HUES6 (cell line): ENCODE data around the gene PRSS2.

ENCODE experiments used
- H3K27ac ChIP-seq: 2 replicates; pipeline ENCODE4 v1.7.0; 2013; ENCODE audit warnings: low read depth, mild to moderate bottlenecking, low read length, inconsistent platforms
- H3K27me3 ChIP-seq: 2 replicates; pipeline ENCODE4 v1.6.1; 2013; ENCODE audit warnings: low read length; ENCODE audit not compliant: control insufficient read depth, insufficient read depth
- H3K36me3 ChIP-seq: 2 replicates; pipeline ENCODE4 v1.6.1; 2013; ENCODE audit warnings: low read length; ENCODE audit not compliant: control insufficient read depth, insufficient read depth
- H3K4me1 ChIP-seq: 2 replicates; pipeline ENCODE4 v1.6.1; 2013; ENCODE audit warnings: low read length; ENCODE audit not compliant: control insufficient read depth, insufficient read depth
- H3K4me3 ChIP-seq: 2 replicates; pipeline ENCODE4 v1.5.1; 2013; ENCODE audit warnings: low read depth, low read length
- H3K9ac ChIP-seq: one replicate; pipeline ENCODE4 v1.6.1; 2013; ENCODE audit warnings: mild to moderate bottlenecking, low read length
- H3K9me3 ChIP-seq: 2 replicates; pipeline ENCODE4 v1.6.1; 2013; ENCODE audit warnings: low read depth, low read length; ENCODE audit not compliant: control insufficient read depth, insufficient read depth

PRSS2 gene

GRCh38 chr7:142796501-142797390 lies 26.0 kb downstream of the PRSS2 start:
- no peaks in the 10 kb centered on the region for H3K9me3 ChIP-seq
- no peaks in the 10 kb centered on the region for H3K36me3 ChIP-seq
- H3K4me1 ChIP-seq = peaks cover 38% of the 10 kb centered on the region
- H3K27me3 ChIP-seq = peaks cover 93% of the 10 kb centered on the region
- peak overlapping the region; percentile 53 for H3K9ac ChIP-seq
- peak overlapping the region; percentile 75 for H3K4me3 ChIP-seq
- no peak overlapping the region for H3K27ac ChIP-seq

GRCh38 chr7:142797391-142798377 lies 26.9 kb downstream of the PRSS2 start:
- H3K36me3 ChIP-seq = no peaks in the 10 kb centered on the region
- H3K9me3 ChIP-seq = no peaks in the 10 kb centered on the region
- peaks cover 99% of the 10 kb centered on the region for H3K27me3 ChIP-seq
- peak overlapping the region; percentile 45 for H3K9ac ChIP-seq
- H3K4me1 ChIP-seq = peaks cover 38% of the 10 kb centered on the region
- no peak overlapping the region for H3K27ac ChIP-seq
- peak overlapping the region; percentile 75 for H3K4me3 ChIP-seq

- peaks cover 38% of the 10 kb centered on the region for H3K4me1 ChIP-seq
- peaks cover 99% of the 10 kb centered on the region for H3K27me3 ChIP-seq
- H3K9ac ChIP-seq = no peak overlapping the region
- H3K4me3 ChIP-seq = 0 out of 2 replicates have a peak overlapping the region, but pooled peaks have one; percentile 75
- no peaks in the 10 kb centered on the region for H3K9me3 ChIP-seq
- H3K27ac ChIP-seq = no peak overlapping the region
- H3K36me3 ChIP-seq = no peaks in the 10 kb centered on the region
Observed at GRCh38 chr7:142798451-142799436, 28.0 kb downstream of the PRSS2 start.

- no peak overlapping the region for H3K4me3 ChIP-seq
- peaks cover 37% of the 10 kb centered on the region for H3K4me1 ChIP-seq
- H3K9me3 ChIP-seq = no peaks in the 10 kb centered on the region
- peaks cover 99% of the 10 kb centered on the region for H3K27me3 ChIP-seq
- no peaks in the 10 kb centered on the region for H3K36me3 ChIP-seq
- H3K27ac ChIP-seq = no peak overlapping the region
- no peak overlapping the region for H3K9ac ChIP-seq
Observed at GRCh38 chr7:142799437-142799835, 28.7 kb downstream of the PRSS2 start.

- H3K4me3 ChIP-seq = no peak overlapping the region
- no peaks in the 10 kb centered on the region for H3K9me3 ChIP-seq
- peaks cover 31% of the 10 kb centered on the region for H3K4me1 ChIP-seq
- no peak overlapping the region for H3K9ac ChIP-seq
- H3K36me3 ChIP-seq = no peaks in the 10 kb centered on the region
- H3K27me3 ChIP-seq = peaks cover 99% of the 10 kb centered on the region
- no peak overlapping the region for H3K27ac ChIP-seq
Observed at GRCh38 chr7:142800088-142800487, 29.3 kb downstream of the PRSS2 start.

GRCh38 chr7:142800699-142801260 lies 30.0 kb downstream of the PRSS2 start:
- H3K9ac ChIP-seq = no peak overlapping the region
- H3K27ac ChIP-seq = no peak overlapping the region
- H3K36me3 ChIP-seq = no peaks in the 10 kb centered on the region
- peaks cover 99% of the 10 kb centered on the region for H3K27me3 ChIP-seq
- H3K9me3 ChIP-seq = no peaks in the 10 kb centered on the region
- H3K4me3 ChIP-seq = no peak overlapping the region
- peaks cover 24% of the 10 kb centered on the region for H3K4me1 ChIP-seq

GRCh38 chr7:142801601-142802295 lies 31.0 kb downstream of the PRSS2 start:
- peaks cover 99% of the 10 kb centered on the region for H3K27me3 ChIP-seq
- no peaks in the 10 kb centered on the region for H3K36me3 ChIP-seq
- H3K9ac ChIP-seq = no peak overlapping the region
- H3K27ac ChIP-seq = no peak overlapping the region
- H3K9me3 ChIP-seq = no peaks in the 10 kb centered on the region
- peaks cover 18% of the 10 kb centered on the region for H3K4me1 ChIP-seq
- H3K4me3 ChIP-seq = no peak overlapping the region

- no peak overlapping the region for H3K4me3 ChIP-seq
- H3K4me1 ChIP-seq = peaks cover 18% of the 10 kb centered on the region
- peaks cover 99% of the 10 kb centered on the region for H3K27me3 ChIP-seq
- no peaks in the 10 kb centered on the region for H3K9me3 ChIP-seq
- H3K9ac ChIP-seq = no peak overlapping the region
- no peaks in the 10 kb centered on the region for H3K36me3 ChIP-seq
- H3K27ac ChIP-seq = no peak overlapping the region
Observed at GRCh38 chr7:142802301-142802700, 31.5 kb downstream of the PRSS2 start.

- Histone ChIP-seq H3K4me3 (no peak overlapping the region), H3K36me3 (no peaks in the 10 kb centered on the region), H3K4me1 (peaks cover 8% of the 10 kb centered on the region; the same call in 1 of the 2 replicates), H3K27ac (no peak overlapping the region), H3K9me3 (no peaks in the 10 kb centered on the region), H3K9ac (no peak overlapping the region), H3K27me3 (peaks cover 99% of the 10 kb centered on the region)
Observed at GRCh38 chr7:142803901-142804300, 33.1 kb downstream of the PRSS2 start.
